Endodermal cell (in vitro differentiated cells): ENCODE data around the gene ORM1. TPM values are rescaled to one million over a fixed set of nuclear protein-coding genes. Genes with fewer than 3 reads are reported as not detected.

Experiments used
- DNase-seq: peaks from one replicate; pipeline ENCODE4 v3.0.0-alpha.2; 2017
- H3K27ac ChIP-seq: 2 replicates; pipeline ENCODE4 v1.5.1; 2013; ENCODE audit warnings: mild to moderate bottlenecking, low read depth, low read length, moderate library complexity
- H3K27me3 ChIP-seq: 2 replicates; pipeline ENCODE4 v1.6.1; 2013; ENCODE audit warnings: mild to moderate bottlenecking, low read length, moderate library complexity; ENCODE audit not compliant: insufficient read depth, control insufficient read depth, poor library complexity, severe bottlenecking
- H3K36me3 ChIP-seq: 2 replicates; pipeline ENCODE4 v1.7.0; 2013; ENCODE audit warnings: mild to moderate bottlenecking, low read length, moderate library complexity; ENCODE audit not compliant: control insufficient read depth, insufficient read depth
- H3K4me1 ChIP-seq: one replicate; pipeline ENCODE4 v1.7.0; 2013; ENCODE audit warnings: low read length; ENCODE audit not compliant: control insufficient read depth, insufficient read depth
- H3K4me3 ChIP-seq: 2 replicates; pipeline ENCODE4 v1.5.1; 2013; ENCODE audit warnings: mild to moderate bottlenecking, low read length, moderate library complexity
- H3K9ac ChIP-seq: 2 replicates; pipeline ENCODE4 v1.6.1; 2013; ENCODE audit warnings: mild to moderate bottlenecking, low read length, moderate library complexity; ENCODE audit not compliant: poor library complexity, severe bottlenecking; ENCODE audit errors: extremely low read depth
- H3K9me3 ChIP-seq: 2 replicates; pipeline ENCODE4 v1.6.1; 2013; ENCODE audit warnings: mild to moderate bottlenecking, low read length, moderate library complexity; ENCODE audit not compliant: control insufficient read depth
- H3K27ac Mint-ChIP-seq: 2 replicates; pipeline ENCODE4 v1.8.0; 2020; ENCODE audit warnings: mixed read lengths
- H3K27me3 Mint-ChIP-seq: 2 replicates; pipeline ENCODE4 v1.8.0; 2021; ENCODE audit warnings: mild to moderate bottlenecking, mixed read lengths; ENCODE audit not compliant: insufficient read depth
- H3K36me3 Mint-ChIP-seq: 2 replicates; pipeline ENCODE4 v1.8.0; 2020; ENCODE audit warnings: low read depth, mixed read lengths
- H3K4me1 Mint-ChIP-seq: 2 replicates; pipeline ENCODE4 v1.8.0; 2020; ENCODE audit warnings: mixed read lengths
- H3K4me3 Mint-ChIP-seq: 2 replicates; pipeline ENCODE4 v1.8.0; 2020; ENCODE audit warnings: mild to moderate bottlenecking, moderate library complexity, mixed read lengths
- H3K9me3 Mint-ChIP-seq: 2 replicates; pipeline ENCODE4 v1.8.0; 2020; ENCODE audit warnings: mild to moderate bottlenecking, mixed read lengths
- CTCF ChIP-seq: fragments of 200-600 bp; sonication (generic); conservative IDR thresholded peaks from 2 replicates; pipeline ENCODE4 v1.5.0; 2021; ENCODE audit warnings: antibody characterized with exemption, mild to moderate bottlenecking
- WGBS, 2 experiments: methylation state at CpG; one replicate each; pipeline versions ENCODE4 v1.1.5 to v1.1.7; 2013; ENCODE audit warnings: missing lambda C conversion rate in 2 of 2, mixed read lengths in 1 of 2; ENCODE audit not compliant: insufficient coverage in 1 of 2, insufficient read length in 1 of 2; 5-methylcytosine and 5-hydroxymethylcytosine counted together
- total RNA-seq, 2 donors: library from RNA; stranded (reverse); fragmentation: NEBNext Ultra II Directional in 1 of 2; extraction: Animal tissue kit (Norgen Biotek cat#: 25700) in 1 of 2; gene quantifications; 2 replicates in 1 of 2; 3 replicates in 1 of 2; pipeline ENCODE4 v1.2.1, GENCODE V29; 2021

The ORM1 gene
- total RNA-seq, 2 donors from 2014 or later = 0.59 TPM; not detected in 1

- H3K27me3 ChIP-seq = no peaks in the 10 kb centered on the region
- no peaks in the 10 kb centered on the region for H3K9me3 Mint-ChIP-seq
- H3K4me3 Mint-ChIP-seq = no peak overlapping the region
- H3K9me3 ChIP-seq = no peaks in the 10 kb centered on the region
- H3K9ac ChIP-seq = no peak overlapping the region
- H3K27ac Mint-ChIP-seq = no peak overlapping the region
- H3K27ac ChIP-seq = no peak overlapping the region
- H3K4me1 Mint-ChIP-seq = peaks cover 10% of the 10 kb centered on the region
- H3K4me1 ChIP-seq = no peaks in the 10 kb centered on the region
- DNase-seq = no peak
- H3K4me3 ChIP-seq = no peak overlapping the region
- H3K36me3 ChIP-seq = peaks cover 6% of the 10 kb centered on the region
- WGBS, 2 experiments = 94% methylated on average over 12 to 16 of the region's 16 CpGs
- H3K27me3 Mint-ChIP-seq = no peaks in the 10 kb centered on the region
- peaks cover 21% of the 10 kb centered on the region for H3K36me3 Mint-ChIP-seq
- no peak for TF ChIP-seq CTCF
Measured at GRCh38 chr9:114350636-114351401, 27.9 kb downstream of the ORM1 start.

- no peak for TF ChIP-seq CTCF
- Mint-ChIP-seq H3K27me3 (no peaks in the 10 kb centered on the region), H3K36me3 (peaks cover 16% of the 10 kb centered on the region), H3K27ac (no peak overlapping the region), H3K4me1 (peaks cover 10% of the 10 kb centered on the region), H3K4me3 (no peak overlapping the region), H3K9me3 (no peaks in the 10 kb centered on the region)
- no peaks in the 10 kb centered on the region for H3K4me1 ChIP-seq
- H3K4me3 ChIP-seq = no peak overlapping the region
- H3K36me3 ChIP-seq = peaks cover under 1% of the 10 kb centered on the region
- no peak overlapping the region for H3K9ac ChIP-seq
- 93 to 94% methylated on average over 3 to 4 of the region's 4 CpGs for WGBS, 2 experiments
- no peaks in the 10 kb centered on the region for H3K27me3 ChIP-seq
- DNase-seq = no peak
- no peaks in the 10 kb centered on the region for H3K9me3 ChIP-seq
- H3K27ac ChIP-seq = no peak overlapping the region
Measured at GRCh38 chr9:114351932-114352331, 29.0 kb downstream of the ORM1 start.

GRCh38 chr9:114355821-114356220 is 32.9 kb downstream of the ORM1 start:
- H3K27ac ChIP-seq = no peak overlapping the region
- no peak overlapping the region for H3K9ac ChIP-seq
- Mint-ChIP-seq H3K4me3 (no peak overlapping the region), H3K27me3 (no peaks in the 10 kb centered on the region), H3K4me1 (no peaks in the 10 kb centered on the region), H3K36me3 (peaks cover 26% of the 10 kb centered on the region), H3K27ac (no peak overlapping the region), H3K9me3 (no peaks in the 10 kb centered on the region)
- 95 to 98% methylated on average over 4 to 6 of the region's 6 CpGs for WGBS, 2 experiments
- H3K36me3 ChIP-seq = no peaks in the 10 kb centered on the region
- H3K4me3 ChIP-seq = no peak overlapping the region
- no peak for TF ChIP-seq CTCF
- DNase-seq = no peak
- H3K27me3 ChIP-seq = no peaks in the 10 kb centered on the region
- no peaks in the 10 kb centered on the region for H3K4me1 ChIP-seq
- H3K9me3 ChIP-seq = no peaks in the 10 kb centered on the region
